PFSK-1 (cell line): ENCODE data around the gene MIEF1.

ENCODE experiments used
- FOXP2 ChIP-seq: optimal IDR thresholded peaks from 2 replicates; pipeline ENCODE3; 2011; ENCODE audit warnings: borderline replicate concordance, control low read depth, inconsistent platforms; ENCODE audit not compliant: insufficient read depth; ENCODE audit errors: extremely low read length, extremely low read depth
- POLR2AphosphoS5 ChIP-seq: IDR thresholded peaks from 2 replicates; pipeline ENCODE4 v1.6.1; 2012; ENCODE audit warnings: low read depth, mild to moderate bottlenecking, control low read depth, low read length, moderate library complexity
- SIN3A ChIP-seq: IDR thresholded peaks from 2 replicates; pipeline ENCODE4 v1.6.1; 2012; ENCODE audit warnings: mild to moderate bottlenecking, low read length, moderate library complexity, borderline replicate concordance; ENCODE audit not compliant: insufficient read depth
- TAF1 ChIP-seq: IDR thresholded peaks from 2 replicates; pipeline ENCODE4 v1.6.1; 2012; ENCODE audit warnings: low read length, control low read depth, borderline replicate concordance; ENCODE audit not compliant: insufficient read depth
- TF ChIP-seq, protein P1 (sequence below), 2 experiments: IDR thresholded peaks; 2 replicates each; pipeline versions ENCODE4 v1.6.1 to v1.8.0; 2011 to 2012; ENCODE audit warnings: low read depth in 2 of 2, low read length in 2 of 2, control low read depth in 1 of 2, inconsistent platforms in 1 of 2, mild to moderate bottlenecking in 1 of 2, moderate library complexity in 1 of 2; ENCODE audit not compliant: insufficient read depth in 1 of 2

MIEF1 gene

GRCh38 chr22:39471381-39472141 lies 30.5 kb upstream of the MIEF1 start:
- TF ChIP-seq, protein P1, sequence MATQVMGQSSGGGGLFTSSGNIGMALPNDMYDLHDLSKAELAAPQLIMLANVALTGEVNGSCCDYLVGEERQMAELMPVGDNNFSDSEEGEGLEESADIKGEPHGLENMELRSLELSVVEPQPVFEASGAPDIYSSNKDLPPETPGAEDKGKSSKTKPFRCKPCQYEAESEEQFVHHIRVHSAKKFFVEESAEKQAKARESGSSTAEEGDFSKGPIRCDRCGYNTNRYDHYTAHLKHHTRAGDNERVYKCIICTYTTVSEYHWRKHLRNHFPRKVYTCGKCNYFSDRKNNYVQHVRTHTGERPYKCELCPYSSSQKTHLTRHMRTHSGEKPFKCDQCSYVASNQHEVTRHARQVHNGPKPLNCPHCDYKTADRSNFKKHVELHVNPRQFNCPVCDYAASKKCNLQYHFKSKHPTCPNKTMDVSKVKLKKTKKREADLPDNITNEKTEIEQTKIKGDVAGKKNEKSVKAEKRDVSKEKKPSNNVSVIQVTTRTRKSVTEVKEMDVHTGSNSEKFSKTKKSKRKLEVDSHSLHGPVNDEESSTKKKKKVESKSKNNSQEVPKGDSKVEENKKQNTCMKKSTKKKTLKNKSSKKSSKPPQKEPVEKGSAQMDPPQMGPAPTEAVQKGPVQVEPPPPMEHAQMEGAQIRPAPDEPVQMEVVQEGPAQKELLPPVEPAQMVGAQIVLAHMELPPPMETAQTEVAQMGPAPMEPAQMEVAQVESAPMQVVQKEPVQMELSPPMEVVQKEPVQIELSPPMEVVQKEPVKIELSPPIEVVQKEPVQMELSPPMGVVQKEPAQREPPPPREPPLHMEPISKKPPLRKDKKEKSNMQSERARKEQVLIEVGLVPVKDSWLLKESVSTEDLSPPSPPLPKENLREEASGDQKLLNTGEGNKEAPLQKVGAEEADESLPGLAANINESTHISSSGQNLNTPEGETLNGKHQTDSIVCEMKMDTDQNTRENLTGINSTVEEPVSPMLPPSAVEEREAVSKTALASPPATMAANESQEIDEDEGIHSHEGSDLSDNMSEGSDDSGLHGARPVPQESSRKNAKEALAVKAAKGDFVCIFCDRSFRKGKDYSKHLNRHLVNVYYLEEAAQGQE (IDR thresholded peaks at IDR 0.05; ENCODE audit: insufficient read depth in 1 of 2, low read depth in 2 of 2, low read length in 2 of 2): no peak
- TF ChIP-seq SIN3A: no peak
- no peak for TF ChIP-seq POLR2AphosphoS5
- TF ChIP-seq TAF1: no peak
- TF ChIP-seq FOXP2: no peak

- TF ChIP-seq FOXP2 (no peak), SIN3A (no peak), POLR2AphosphoS5 (no peak), TAF1 (no peak)
- TF ChIP-seq, protein P1 (IDR thresholded peaks at IDR 0.05; ENCODE audit: insufficient read depth in 1 of 2, low read depth in 2 of 2, low read length in 2 of 2): no peak
These were observed 29.2 kb upstream of the MIEF1 start for GRCh38 chr22:39472570-39473556.

DNA sequence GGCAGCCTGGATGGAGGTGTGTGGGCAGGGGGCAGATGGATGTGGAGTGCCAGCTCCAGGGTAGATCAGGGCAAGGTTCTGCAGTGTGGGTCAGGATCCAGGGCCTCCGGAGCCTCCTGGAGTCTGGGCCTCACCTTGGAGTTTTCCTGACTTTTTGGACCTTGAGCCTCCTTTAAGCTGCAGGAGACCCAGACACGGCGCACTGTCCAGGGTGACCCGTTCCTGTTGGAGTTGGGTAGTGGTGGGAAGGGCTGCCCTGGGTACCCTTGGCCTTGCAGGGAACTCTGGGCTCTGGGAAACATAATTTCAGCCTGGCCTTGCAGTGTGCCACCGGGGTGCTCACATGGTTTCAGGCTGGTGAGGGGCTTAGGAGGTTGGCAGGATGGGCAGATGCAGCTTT lies 28.2 kb upstream of the MIEF1 start:
- no peak for TF ChIP-seq TAF1

- TF ChIP-seq SIN3A (no peak), POLR2AphosphoS5 (no peak), FOXP2 (no peak), TAF1 (no peak)
- TF ChIP-seq, protein P1 (IDR thresholded peaks at IDR 0.05; ENCODE audit: insufficient read depth in 1 of 2, low read depth in 2 of 2, low read length in 2 of 2): no peak
These were observed 27.6 kb upstream of the MIEF1 start for GRCh38 chr22:39474351-39475111.

DNA sequence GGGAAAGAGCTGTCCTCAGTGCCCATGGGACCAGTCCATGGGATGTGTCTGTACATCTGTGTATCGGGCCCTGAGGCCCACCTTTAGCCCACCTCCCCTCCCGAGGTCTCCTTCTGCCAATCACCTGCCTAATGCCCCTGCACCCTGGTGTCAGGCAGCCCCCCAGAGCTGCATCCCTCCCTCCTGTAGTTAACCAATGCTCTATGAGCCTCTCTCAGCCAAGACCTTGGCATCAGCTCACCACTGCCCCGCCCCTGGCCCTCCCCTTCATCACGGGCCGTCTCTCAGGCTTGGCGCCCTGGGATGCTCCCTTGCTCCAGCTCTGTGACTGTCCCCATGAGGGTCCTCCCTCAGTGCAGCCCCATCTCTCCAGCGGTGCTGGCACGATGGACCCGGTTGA lies 26.8 kb upstream of the MIEF1 start:
- TF ChIP-seq POLR2AphosphoS5 (no peak), SIN3A (no peak), FOXP2 (no peak), TAF1 (no peak)
- TF ChIP-seq, protein P1 (IDR thresholded peaks at IDR 0.05; ENCODE audit: insufficient read depth in 1 of 2, low read depth in 2 of 2, low read length in 2 of 2): no peak
